OCI-LY1 (cell line): ENCODE results near the gene STARD7.

Source experiments
- EZH2 ChIP-seq: fragments of 200-600 bp; sonication (generic), shearing (Covaris generic); IDR thresholded peaks from 2 replicates; pipeline ENCODE4 v1.8.0; 2017; ENCODE audit warnings: borderline replicate concordance, mixed run types, mild to moderate bottlenecking, antibody characterized with exemption, low read length, moderate library complexity, mixed read lengths
- TF ChIP-seq, protein P1 (sequence below): fragments of 200-600 bp; sonication (generic), shearing (Covaris generic); IDR thresholded peaks from 2 replicates; pipeline ENCODE4 v1.5.1; 2017; ENCODE audit warnings: mild to moderate bottlenecking, antibody characterized with exemption, low read length, moderate library complexity, mixed read lengths

DNA sequence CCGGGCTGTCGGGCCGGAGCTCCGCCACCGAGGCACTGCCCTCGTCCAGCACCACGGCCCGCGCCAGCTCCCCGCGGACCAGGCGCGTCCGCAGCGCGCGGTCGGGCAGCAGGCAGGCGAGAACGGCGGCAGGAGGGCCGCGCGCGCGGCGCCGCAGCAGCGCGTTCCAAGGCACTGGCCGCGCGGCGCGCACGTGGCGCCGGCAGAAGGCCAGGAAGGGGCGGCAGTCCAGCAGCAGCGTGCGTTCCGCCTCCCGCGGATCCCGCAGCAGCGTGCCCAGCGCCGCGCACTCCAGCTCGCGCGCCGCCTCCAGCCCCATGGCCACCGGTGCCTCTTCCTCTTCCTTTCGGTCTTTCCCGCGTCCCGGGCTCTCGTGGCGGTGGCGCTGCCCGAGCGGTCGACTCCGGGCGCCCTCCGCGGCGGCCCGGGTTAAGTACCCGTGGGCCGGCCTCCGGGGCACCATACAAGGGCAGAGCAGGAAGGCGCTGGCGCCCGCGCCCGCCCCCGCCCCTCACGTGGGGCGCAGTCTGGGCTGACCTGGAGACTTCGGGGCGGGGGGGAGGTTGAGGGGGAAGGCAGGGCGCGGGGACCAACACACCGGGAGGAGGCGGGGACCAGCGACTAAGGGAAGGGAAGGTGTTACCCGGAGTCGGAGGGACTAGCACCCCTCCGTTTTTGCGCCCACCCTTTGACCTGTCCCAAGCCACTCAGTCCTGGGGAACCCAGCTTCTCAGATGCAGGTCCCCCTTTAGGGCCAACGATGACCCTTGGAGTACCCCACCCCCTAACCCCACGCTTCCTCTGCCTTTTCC is 63.4 kb downstream of the STARD7 start, which contains the start of gene DUSP2:
- TF ChIP-seq, protein P1, sequence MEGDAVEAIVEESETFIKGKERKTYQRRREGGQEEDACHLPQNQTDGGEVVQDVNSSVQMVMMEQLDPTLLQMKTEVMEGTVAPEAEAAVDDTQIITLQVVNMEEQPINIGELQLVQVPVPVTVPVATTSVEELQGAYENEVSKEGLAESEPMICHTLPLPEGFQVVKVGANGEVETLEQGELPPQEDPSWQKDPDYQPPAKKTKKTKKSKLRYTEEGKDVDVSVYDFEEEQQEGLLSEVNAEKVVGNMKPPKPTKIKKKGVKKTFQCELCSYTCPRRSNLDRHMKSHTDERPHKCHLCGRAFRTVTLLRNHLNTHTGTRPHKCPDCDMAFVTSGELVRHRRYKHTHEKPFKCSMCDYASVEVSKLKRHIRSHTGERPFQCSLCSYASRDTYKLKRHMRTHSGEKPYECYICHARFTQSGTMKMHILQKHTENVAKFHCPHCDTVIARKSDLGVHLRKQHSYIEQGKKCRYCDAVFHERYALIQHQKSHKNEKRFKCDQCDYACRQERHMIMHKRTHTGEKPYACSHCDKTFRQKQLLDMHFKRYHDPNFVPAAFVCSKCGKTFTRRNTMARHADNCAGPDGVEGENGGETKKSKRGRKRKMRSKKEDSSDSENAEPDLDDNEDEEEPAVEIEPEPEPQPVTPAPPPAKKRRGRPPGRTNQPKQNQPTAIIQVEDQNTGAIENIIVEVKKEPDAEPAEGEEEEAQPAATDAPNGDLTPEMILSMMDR = no peak
- TF ChIP-seq EZH2 = no peak
